NCI-H2107 treated with DMSO at 0.1 percent for 48 hours (cell line): ENCODE data around the gene SLC35F3.
"Not testable (repeated sequence)": the region's sequence is repeated elsewhere in the genome, so short reads cannot be mapped to it uniquely, and the experiment has no call there.

Experiments
- DNase-seq: peaks from one replicate; lab custom pipeline; 2025; ENCODE audit not compliant: unreplicated experiment; lab: John Stamatoyannopoulos, UW

Gene SLC35F3

GRCh38 chr1:234244482-234244881 is 340.0 kb downstream of the SLC35F3 start:
- no peak for DNase-seq

GRCh38 chr1:234246638-234247116 is 342.2 kb downstream of the SLC35F3 start:
- no peak for DNase-seq

GRCh38 chr1:234247746-234248145 is 343.3 kb downstream of the SLC35F3 start:
- not testable (repeated sequence) for DNase-seq

GRCh38 chr1:234250747-234251146 is 346.3 kb downstream of the SLC35F3 start:
- no peak for DNase-seq

- no peak for DNase-seq
Measured at GRCh38 chr1:234253732-234254131, 349.3 kb downstream of the SLC35F3 start.

- no peak for DNase-seq
Measured at GRCh38 chr1:234256359-234256758, 351.9 kb downstream of the SLC35F3 start.

- no peak for DNase-seq
Measured at GRCh38 chr1:234258071-234258470, 353.6 kb downstream of the SLC35F3 start.

- no peak for DNase-seq
Measured at GRCh38 chr1:234260578-234260977, 356.1 kb downstream of the SLC35F3 start.

GRCh38 chr1:234261545-234261944 is 357.1 kb downstream of the SLC35F3 start:
- no peak for DNase-seq

- DNase-seq = no peak
Measured at GRCh38 chr1:234262007-234262753, 357.7 kb downstream of the SLC35F3 start.

GRCh38 chr1:234262754-234263105 is 358.3 kb downstream of the SLC35F3 start:
- no peak for DNase-seq

GRCh38 chr1:234264832-234265231 is 360.4 kb downstream of the SLC35F3 start:
- DNase-seq = no peak

GRCh38 chr1:234265321-234265720 is 360.8 kb downstream of the SLC35F3 start:
- no peak for DNase-seq

- no peak for DNase-seq
Measured at GRCh38 chr1:234265861-234266260, 361.4 kb downstream of the SLC35F3 start.

GRCh38 chr1:234270093-234270492 is 365.6 kb downstream of the SLC35F3 start:
- no peak for DNase-seq

GRCh38 chr1:234270581-234271242 is 366.2 kb downstream of the SLC35F3 start:
- no peak for DNase-seq

- no peak for DNase-seq
Measured at GRCh38 chr1:234271243-234271606, 366.7 kb downstream of the SLC35F3 start.

- DNase-seq = peak; percentile 88
Measured at GRCh38 chr1:234272656-234273312, 368.3 kb downstream of the SLC35F3 start.

- DNase-seq = no peak
Measured at GRCh38 chr1:234273981-234274380, 369.5 kb downstream of the SLC35F3 start.

- no peak for DNase-seq
Measured at GRCh38 chr1:234276151-234276788, 371.8 kb downstream of the SLC35F3 start.

- DNase-seq = no peak
Measured at GRCh38 chr1:234277161-234277868, 372.8 kb downstream of the SLC35F3 start.
